Measurements from ENCODE around the gene NECTIN4. TPM values are rescaled to one million over a fixed set of nuclear protein-coding genes. Genes with fewer than 3 reads are reported as not detected.

The NECTIN4 gene
- total RNA-seq, 1 donor from 2014 or later: 29.9 TPM

DNA sequence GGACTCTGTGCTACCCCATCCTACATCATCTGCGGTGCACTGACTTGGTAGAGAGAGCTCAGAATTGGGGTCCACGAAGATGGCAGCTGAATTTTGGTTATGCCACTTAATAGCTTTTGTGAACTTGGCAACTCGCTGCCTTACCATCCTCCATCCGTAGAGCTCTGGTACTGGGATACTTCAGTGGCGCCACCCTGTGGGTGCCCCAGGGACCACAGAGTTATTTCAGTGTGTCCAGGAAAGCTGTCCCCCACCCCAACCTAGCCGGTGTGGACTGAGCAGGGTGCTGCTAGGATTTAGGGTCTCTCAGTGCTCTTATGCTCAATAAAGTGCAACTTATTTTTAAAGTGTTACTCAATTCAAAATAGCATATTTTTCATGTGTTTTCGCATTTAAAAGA is 34.6 kb downstream of the NECTIN4 start:
- Mint-ChIP-seq H3K27ac (no peak overlapping the region), H3K36me3 (no peaks in the 10 kb centered on the region), H3K4me3 (no peak overlapping the region), H3K27me3 (ENCODE audit: low read depth) (no peaks in the 10 kb centered on the region), H3K4me1 (no peaks in the 10 kb centered on the region), H3K9me3 (no peaks in the 10 kb centered on the region)
- DNase-seq (ENCODE audit: low spot score in 2 of 2, unreplicated experiment in 2 of 2): no peak
- TF ChIP-seq, protein P1, sequence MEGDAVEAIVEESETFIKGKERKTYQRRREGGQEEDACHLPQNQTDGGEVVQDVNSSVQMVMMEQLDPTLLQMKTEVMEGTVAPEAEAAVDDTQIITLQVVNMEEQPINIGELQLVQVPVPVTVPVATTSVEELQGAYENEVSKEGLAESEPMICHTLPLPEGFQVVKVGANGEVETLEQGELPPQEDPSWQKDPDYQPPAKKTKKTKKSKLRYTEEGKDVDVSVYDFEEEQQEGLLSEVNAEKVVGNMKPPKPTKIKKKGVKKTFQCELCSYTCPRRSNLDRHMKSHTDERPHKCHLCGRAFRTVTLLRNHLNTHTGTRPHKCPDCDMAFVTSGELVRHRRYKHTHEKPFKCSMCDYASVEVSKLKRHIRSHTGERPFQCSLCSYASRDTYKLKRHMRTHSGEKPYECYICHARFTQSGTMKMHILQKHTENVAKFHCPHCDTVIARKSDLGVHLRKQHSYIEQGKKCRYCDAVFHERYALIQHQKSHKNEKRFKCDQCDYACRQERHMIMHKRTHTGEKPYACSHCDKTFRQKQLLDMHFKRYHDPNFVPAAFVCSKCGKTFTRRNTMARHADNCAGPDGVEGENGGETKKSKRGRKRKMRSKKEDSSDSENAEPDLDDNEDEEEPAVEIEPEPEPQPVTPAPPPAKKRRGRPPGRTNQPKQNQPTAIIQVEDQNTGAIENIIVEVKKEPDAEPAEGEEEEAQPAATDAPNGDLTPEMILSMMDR (IDR thresholded peaks at IDR 0.05; ENCODE audit: unreplicated experiment): peak; percentile 14

GRCh38 chr1:161054232-161054631 is 35.1 kb downstream of the NECTIN4 start:
- Mint-ChIP-seq H3K27me3 (ENCODE audit: low read depth) (no peaks in the 10 kb centered on the region), H3K4me3 (no peak overlapping the region), H3K27ac (no peak overlapping the region), H3K4me1 (no peaks in the 10 kb centered on the region), H3K36me3 (peaks cover 1% of the 10 kb centered on the region), H3K9me3 (no peaks in the 10 kb centered on the region)
- TF ChIP-seq, protein P1 (IDR thresholded peaks at IDR 0.05; ENCODE audit: unreplicated experiment): no peak
- DNase-seq (ENCODE audit: low spot score in 2 of 2, unreplicated experiment in 2 of 2): no peak

- Mint-ChIP-seq H3K4me1 (no peaks in the 10 kb centered on the region), H3K4me3 (no peak overlapping the region), H3K27ac (no peak overlapping the region), H3K27me3 (ENCODE audit: low read depth) (no peaks in the 10 kb centered on the region), H3K36me3 (peaks cover 11% of the 10 kb centered on the region), H3K9me3 (peaks cover 10% of the 10 kb centered on the region)
- TF ChIP-seq, protein P1 (IDR thresholded peaks at IDR 0.05; ENCODE audit: unreplicated experiment): no peak
- DNase-seq (ENCODE audit: low spot score in 2 of 2, unreplicated experiment in 2 of 2): no peak
Measured at GRCh38 chr1:161052899-161053298, 36.5 kb downstream of the NECTIN4 start.

DNA sequence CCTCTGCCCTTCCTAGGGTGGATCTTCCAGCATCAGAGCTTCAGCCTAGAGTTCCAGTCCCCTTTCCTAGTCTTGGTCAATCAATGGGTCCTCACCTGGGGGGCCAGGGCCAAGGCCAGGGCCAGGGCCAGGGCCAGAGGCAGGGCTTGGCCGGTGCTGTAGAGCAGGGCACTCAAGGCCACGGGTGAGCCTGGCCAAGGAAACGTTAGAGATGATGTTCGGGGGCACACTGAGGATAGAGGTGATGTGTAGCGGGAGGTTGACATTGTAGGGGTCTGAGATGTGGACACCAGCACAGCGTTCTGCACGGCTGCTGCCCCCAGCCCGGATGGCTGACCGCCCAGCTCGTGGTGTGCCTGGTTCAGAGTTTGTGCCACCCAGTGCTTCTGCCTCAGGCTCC is 38.1 kb downstream of the NECTIN4 start:
- Mint-ChIP-seq H3K27ac (no peak overlapping the region), H3K4me3 (no peak overlapping the region), H3K4me1 (peaks cover 5% of the 10 kb centered on the region), H3K9me3 (peaks cover 24% of the 10 kb centered on the region), H3K36me3 (peaks cover 24% of the 10 kb centered on the region), H3K27me3 (ENCODE audit: low read depth) (no peaks in the 10 kb centered on the region)
- TF ChIP-seq, protein P1 (IDR thresholded peaks at IDR 0.05; ENCODE audit: unreplicated experiment): no peak
- DNase-seq (ENCODE audit: low spot score in 2 of 2, unreplicated experiment in 2 of 2): no peak

GRCh38 chr1:161048949-161049722 is 40.2 kb downstream of the NECTIN4 start:
- Mint-ChIP-seq H3K4me3 (no peak overlapping the region), H3K27me3 (ENCODE audit: low read depth) (no peaks in the 10 kb centered on the region), H3K27ac (no peak overlapping the region)

More at GRCh38 chr1:161048949-161049722, 40.2 kb downstream of the NECTIN4 start:
- TF ChIP-seq, protein P1 (IDR thresholded peaks at IDR 0.05; ENCODE audit: unreplicated experiment): no peak
- peaks cover 27% of the 10 kb centered on the region for H3K36me3 Mint-ChIP-seq
- peaks cover 24% of the 10 kb centered on the region for H3K9me3 Mint-ChIP-seq
- no peak for DNase-seq (ENCODE audit: low spot score in 2 of 2, unreplicated experiment in 2 of 2)
- peaks cover 21% of the 10 kb centered on the region for H3K4me1 Mint-ChIP-seq

Measured in mesothelial cell of epicardium (in vitro differentiated cells).